ENCODE measurements around the gene BRME1. TPM values are rescaled to one million over a fixed set of nuclear protein-coding genes. Genes with fewer than 3 reads are reported as not detected.

BRME1 gene
- total RNA-seq, 1 donor from 2014 or later, result not detected

DNA sequence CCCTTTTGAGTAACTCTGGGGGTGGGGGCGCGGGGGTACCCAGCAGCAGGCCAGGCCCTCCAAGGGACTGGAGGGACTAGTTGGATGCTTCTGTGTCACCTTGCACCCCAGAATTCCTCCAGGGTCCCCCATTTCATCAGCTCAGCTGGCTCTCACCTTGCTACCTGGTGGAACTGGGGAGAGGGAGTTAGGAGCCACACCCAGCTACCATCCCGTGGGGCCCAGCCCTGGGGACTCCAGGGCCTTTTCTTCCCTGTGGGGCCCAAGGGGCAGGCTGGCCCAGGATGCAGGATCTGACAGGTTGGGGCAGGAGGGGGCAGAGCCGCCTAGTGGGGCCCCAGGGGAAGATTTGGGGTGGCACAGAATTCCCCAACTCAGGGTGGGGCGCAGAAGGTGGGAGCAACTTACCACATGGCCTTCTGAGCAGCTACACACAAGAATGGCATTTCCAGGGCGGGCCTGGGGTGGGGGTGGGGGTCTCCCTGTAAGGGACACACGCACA lies 61.7 kb downstream of the BRME1 start:
- peaks cover 15 to 41% of the 10 kb centered on the region in 2 donors for H3K4me1 ChIP-seq
- H3K27ac ChIP-seq, result peak overlapping the region; percentile 99 to 100
- DNase-seq (ENCODE audit: low spot score in 2 of 2), result no peak
- TF ChIP-seq, protein P1, sequence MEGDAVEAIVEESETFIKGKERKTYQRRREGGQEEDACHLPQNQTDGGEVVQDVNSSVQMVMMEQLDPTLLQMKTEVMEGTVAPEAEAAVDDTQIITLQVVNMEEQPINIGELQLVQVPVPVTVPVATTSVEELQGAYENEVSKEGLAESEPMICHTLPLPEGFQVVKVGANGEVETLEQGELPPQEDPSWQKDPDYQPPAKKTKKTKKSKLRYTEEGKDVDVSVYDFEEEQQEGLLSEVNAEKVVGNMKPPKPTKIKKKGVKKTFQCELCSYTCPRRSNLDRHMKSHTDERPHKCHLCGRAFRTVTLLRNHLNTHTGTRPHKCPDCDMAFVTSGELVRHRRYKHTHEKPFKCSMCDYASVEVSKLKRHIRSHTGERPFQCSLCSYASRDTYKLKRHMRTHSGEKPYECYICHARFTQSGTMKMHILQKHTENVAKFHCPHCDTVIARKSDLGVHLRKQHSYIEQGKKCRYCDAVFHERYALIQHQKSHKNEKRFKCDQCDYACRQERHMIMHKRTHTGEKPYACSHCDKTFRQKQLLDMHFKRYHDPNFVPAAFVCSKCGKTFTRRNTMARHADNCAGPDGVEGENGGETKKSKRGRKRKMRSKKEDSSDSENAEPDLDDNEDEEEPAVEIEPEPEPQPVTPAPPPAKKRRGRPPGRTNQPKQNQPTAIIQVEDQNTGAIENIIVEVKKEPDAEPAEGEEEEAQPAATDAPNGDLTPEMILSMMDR (IDR thresholded peaks at IDR 0.05), result no peak
- peaks cover 0 to 4% of the 10 kb centered on the region in 2 donors for H3K36me3 ChIP-seq
- H3K4me3 ChIP-seq, result no peak overlapping the region
- H3K9me3 ChIP-seq, result no peaks in the 10 kb centered on the region
- intact Hi-C loops (cut with DNase I), result loop anchor here (5.0 kb wide), 1 partner anchor 1052 kb away; the partner anchor contains the start of gene JUNB
- H3K27me3 ChIP-seq, result no peaks in the 10 kb centered on the region

- intact Hi-C loops (cut with DNase I), result loop anchor here (5.0 kb wide), 1 partner anchor 1051 kb away; the partner anchor contains the start of gene JUNB
- TF ChIP-seq, protein P1 (IDR thresholded peaks at IDR 0.05), result no peak
- peak overlapping the region; percentile 92 to 99 for H3K4me3 ChIP-seq
- DNase-seq (ENCODE audit: low spot score in 2 of 2), result peak in 1 of 2 donors; percentile 89
- H3K9me3 ChIP-seq, result no peaks in the 10 kb centered on the region
- H3K4me1 ChIP-seq, result peaks cover 13 to 37% of the 10 kb centered on the region in 2 donors
- no peaks in the 10 kb centered on the region for H3K27me3 ChIP-seq
- H3K27ac ChIP-seq, result peak overlapping the region; percentile 99 to 100
- peaks cover 0 to 4% of the 10 kb centered on the region in 2 donors for H3K36me3 ChIP-seq
These were observed 62.6 kb downstream of the BRME1 start for GRCh38 chr19:13843104-13843921.

- Histone ChIP-seq H3K36me3 (peaks cover 0 to 4% of the 10 kb centered on the region in 2 donors), H3K27ac (peak overlapping the region; percentile 99 to 100), H3K9me3 (no peaks in the 10 kb centered on the region), H3K4me1 (peaks cover 21 to 39% of the 10 kb centered on the region in 2 donors), H3K4me3 (peak overlapping the region; percentile 92 to 99), H3K27me3 (no peaks in the 10 kb centered on the region)
- intact Hi-C loops (cut with DNase I), result loop anchor here (5.0 kb wide), 1 partner anchor 1050 kb away; the partner anchor contains the start of gene JUNB
- DNase-seq (ENCODE audit: low spot score in 2 of 2), result peak; percentile 55 to 94
- TF ChIP-seq, protein P1 (IDR thresholded peaks at IDR 0.05), result no peak
These were observed 63.4 kb downstream of the BRME1 start for GRCh38 chr19:13842291-13843103.

- Histone ChIP-seq H3K4me3 (peak overlapping the region; percentile 92 to 99), H3K27ac (peak overlapping the region; percentile 99 to 100), H3K4me1 (peaks cover 26 to 45% of the 10 kb centered on the region in 2 donors), H3K9me3 (no peaks in the 10 kb centered on the region), H3K36me3 (peaks cover 0 to 4% of the 10 kb centered on the region in 2 donors), H3K27me3 (no peaks in the 10 kb centered on the region)
- TF ChIP-seq, protein P1 (IDR thresholded peaks at IDR 0.05), result no peak
- intact Hi-C loops (cut with DNase I), result loop anchor here (5.0 kb wide), 1 partner anchor 1050 kb away; the partner anchor contains the start of gene JUNB
- peak in 1 of 2 donors; percentile 70 for DNase-seq (ENCODE audit: low spot score in 2 of 2)
These were observed 64.0 kb downstream of the BRME1 start for GRCh38 chr19:13841962-13842290.

Measured in ascending aorta (tissue), 2 donors.